ENCODE data around the gene TXLNB. TPM values are rescaled to one million over a fixed set of nuclear protein-coding genes. Genes with fewer than 3 reads are reported as not detected.

The TXLNB gene
- total RNA-seq, 1 experiment from 2014 or later = not detected

- BruUV-seq (replicated peaks) = no TSS peak
- no peaks in the 10 kb centered on the region for H3K36me3 ChIP-seq (ENCODE audit: insufficient read depth, low read length, poor library complexity, severe bottlenecking)
- no peaks in the 10 kb centered on the region for H3K27me3 ChIP-seq (replicated peaks; ENCODE audit: insufficient read depth, low read depth, low read length, poor library complexity)
- H3K27ac ChIP-seq (ENCODE audit: low read depth, low read length, poor library complexity, severe bottlenecking) = no peak overlapping the region
- DNase-seq (ENCODE audit: low spot score) = no peak
- intact Hi-C loops (cut with micrococcal nuclease; ENCODE audit: unreplicated experiment) = no loop called here
- no peaks in the 10 kb centered on the region for H3K9me3 ChIP-seq (ENCODE audit: low read depth, low read length, poor library complexity, severe bottlenecking)
- ChIA-PET POLR2A (ENCODE audit: low non-redundant PET) (no interaction called here), CTCF (no interaction called here)
- TF ChIP-seq EZH2 (IDR thresholded peaks at IDR 0.05; ENCODE audit: borderline replicate concordance, low read depth, low read length, poor library complexity, severe bottlenecking) = no peak
- no peak for TF ChIP-seq CTCF (conservative IDR thresholded peaks at IDR 0.05; ENCODE audit: low read depth, low read length)
- H3K4me3 ChIP-seq (ENCODE audit: low read depth, low read length, poor library complexity, severe bottlenecking) = no peak overlapping the region
- no peaks in the 10 kb centered on the region for H3K4me1 ChIP-seq (ENCODE audit: insufficient read depth, low read length, poor library complexity, severe bottlenecking)
These were observed 44.2 kb downstream of the TXLNB start for GRCh38 chr6:139247618-139248017.

- CTCF ChIA-PET = no interaction called here
- TF ChIP-seq EZH2 (IDR thresholded peaks at IDR 0.05; ENCODE audit: borderline replicate concordance, low read depth, low read length, poor library complexity, severe bottlenecking) (no peak), CTCF (conservative IDR thresholded peaks at IDR 0.05; ENCODE audit: low read depth, low read length) (no peak)
- no peaks in the 10 kb centered on the region for H3K27me3 ChIP-seq (replicated peaks; ENCODE audit: insufficient read depth, low read depth, low read length, poor library complexity)
- no peaks in the 10 kb centered on the region for H3K36me3 ChIP-seq (ENCODE audit: insufficient read depth, low read length, poor library complexity, severe bottlenecking)
- intact Hi-C loops (cut with micrococcal nuclease; ENCODE audit: unreplicated experiment) = no loop called here
- DNase-seq (ENCODE audit: low spot score) = no peak
- H3K9me3 ChIP-seq (ENCODE audit: low read depth, low read length, poor library complexity, severe bottlenecking) = no peaks in the 10 kb centered on the region
- no peak overlapping the region for H3K4me3 ChIP-seq (ENCODE audit: low read depth, low read length, poor library complexity, severe bottlenecking)
- no peak overlapping the region for H3K27ac ChIP-seq (ENCODE audit: low read depth, low read length, poor library complexity, severe bottlenecking)
- POLR2A ChIA-PET (ENCODE audit: low non-redundant PET) = no interaction called here
- no TSS peak for BruUV-seq (replicated peaks)
- H3K4me1 ChIP-seq (ENCODE audit: insufficient read depth, low read length, poor library complexity, severe bottlenecking) = peaks cover 8% of the 10 kb centered on the region
These were observed 48.3 kb downstream of the TXLNB start for GRCh38 chr6:139243536-139243935.

GRCh38 chr6:139242457-139243240, 49.1 kb downstream of the TXLNB start:
- no TSS peak for BruUV-seq (replicated peaks)
- H3K27me3 ChIP-seq (replicated peaks; ENCODE audit: insufficient read depth, low read depth, low read length, poor library complexity) = no peaks in the 10 kb centered on the region
- H3K4me1 ChIP-seq (ENCODE audit: insufficient read depth, low read length, poor library complexity, severe bottlenecking) = peaks cover 8% of the 10 kb centered on the region
- TF ChIP-seq EZH2 (IDR thresholded peaks at IDR 0.05; ENCODE audit: borderline replicate concordance, low read depth, low read length, poor library complexity, severe bottlenecking) (no peak), CTCF (conservative IDR thresholded peaks at IDR 0.05; ENCODE audit: low read depth, low read length) (no peak)
- H3K4me3 ChIP-seq (ENCODE audit: low read depth, low read length, poor library complexity, severe bottlenecking) = no peak overlapping the region
- intact Hi-C loops (cut with micrococcal nuclease; ENCODE audit: unreplicated experiment) = no loop called here
- ChIA-PET CTCF (no interaction called here), POLR2A (ENCODE audit: low non-redundant PET) (no interaction called here)
- no peaks in the 10 kb centered on the region for H3K9me3 ChIP-seq (ENCODE audit: low read depth, low read length, poor library complexity, severe bottlenecking)
- no peak overlapping the region for H3K27ac ChIP-seq (ENCODE audit: low read depth, low read length, poor library complexity, severe bottlenecking)
- no peaks in the 10 kb centered on the region for H3K36me3 ChIP-seq (ENCODE audit: insufficient read depth, low read length, poor library complexity, severe bottlenecking)
- DNase-seq (ENCODE audit: low spot score) = no peak

Data from A673 (cell line).